ENCODE results near the gene ZDHHC12. TPM values are rescaled to one million over a fixed set of nuclear protein-coding genes. Genes with fewer than 3 reads are reported as not detected.
"Not testable (repeated sequence)": the region's sequence is repeated elsewhere in the genome, so short reads cannot be mapped to it uniquely, and the experiment has no call there.

ZDHHC12 gene
- total and polyA plus RNA-seq, 12 donors: 1.6 to 97.4 (median 29.0) TPM

DNA sequence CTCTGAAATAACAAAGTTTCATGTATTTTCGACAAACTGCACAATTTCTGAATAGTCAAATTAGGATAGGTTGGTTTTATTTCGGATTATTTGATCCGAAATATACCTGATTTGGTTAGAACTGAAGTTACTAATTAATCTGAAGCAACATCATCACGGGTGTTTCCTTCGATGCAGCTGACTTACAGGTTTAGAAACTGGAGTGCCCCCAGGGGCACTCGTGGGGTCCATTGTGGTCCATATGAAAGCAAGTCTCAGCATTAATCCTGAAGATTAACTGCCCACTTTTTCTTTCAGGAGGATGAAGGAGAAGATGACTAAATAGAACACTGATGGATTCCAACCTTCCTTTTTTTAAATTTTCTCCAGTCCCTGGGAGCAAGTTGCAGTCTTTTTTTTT, 29.6 kb downstream of the ZDHHC12 start:
- Histone ChIP-seq H3K27ac (no peak overlapping the region), H3K27me3 (no peaks in the 10 kb centered on the region), H3K4me3 (no peak overlapping the region), H3K36me3 (replicated peaks in 1 of 2) (peaks cover 0 to 50% of the 10 kb centered on the region in 2 donors), H3K9me3 (replicated peaks in 1 of 3) (no peaks in the 10 kb centered on the region), H3K4me1 (replicated peaks in 1 of 2) (peaks cover 11 to 17% of the 10 kb centered on the region in 2 donors)
- DNase-seq: no peak
- 81 to 87% (median 83%) methylated on average over 6 of the region's 6 CpGs for WGBS, 4 donors
- intact Hi-C loops (cut with DNase I): no loop called here
- TF ChIP-seq, protein P1, sequence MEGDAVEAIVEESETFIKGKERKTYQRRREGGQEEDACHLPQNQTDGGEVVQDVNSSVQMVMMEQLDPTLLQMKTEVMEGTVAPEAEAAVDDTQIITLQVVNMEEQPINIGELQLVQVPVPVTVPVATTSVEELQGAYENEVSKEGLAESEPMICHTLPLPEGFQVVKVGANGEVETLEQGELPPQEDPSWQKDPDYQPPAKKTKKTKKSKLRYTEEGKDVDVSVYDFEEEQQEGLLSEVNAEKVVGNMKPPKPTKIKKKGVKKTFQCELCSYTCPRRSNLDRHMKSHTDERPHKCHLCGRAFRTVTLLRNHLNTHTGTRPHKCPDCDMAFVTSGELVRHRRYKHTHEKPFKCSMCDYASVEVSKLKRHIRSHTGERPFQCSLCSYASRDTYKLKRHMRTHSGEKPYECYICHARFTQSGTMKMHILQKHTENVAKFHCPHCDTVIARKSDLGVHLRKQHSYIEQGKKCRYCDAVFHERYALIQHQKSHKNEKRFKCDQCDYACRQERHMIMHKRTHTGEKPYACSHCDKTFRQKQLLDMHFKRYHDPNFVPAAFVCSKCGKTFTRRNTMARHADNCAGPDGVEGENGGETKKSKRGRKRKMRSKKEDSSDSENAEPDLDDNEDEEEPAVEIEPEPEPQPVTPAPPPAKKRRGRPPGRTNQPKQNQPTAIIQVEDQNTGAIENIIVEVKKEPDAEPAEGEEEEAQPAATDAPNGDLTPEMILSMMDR (IDR thresholded peaks at IDR 0.05): no peak
- no peak for TF ChIP-seq POLR2A (IDR thresholded peaks at IDR 0.05)

DNA sequence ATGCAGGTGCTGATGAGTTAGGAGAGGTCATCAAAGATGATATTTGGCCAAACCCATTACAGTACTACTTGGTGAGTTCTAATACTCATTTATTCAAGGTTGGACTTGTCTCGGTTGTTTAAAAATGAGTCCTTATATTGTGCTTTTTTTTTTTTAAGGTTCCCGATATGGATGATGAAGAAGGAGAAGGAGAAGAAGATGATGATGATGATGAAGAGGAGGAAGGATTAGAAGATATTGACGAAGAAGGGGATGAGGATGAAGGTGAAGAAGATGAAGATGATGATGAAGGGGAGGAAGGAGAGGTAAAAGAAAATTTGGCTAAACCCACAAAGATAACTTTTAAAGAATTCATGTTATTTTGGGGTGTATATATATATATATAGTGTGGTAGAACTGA, 30.2 kb downstream of the ZDHHC12 start:
- DNase-seq; intact Hi-C loops (cut with DNase I); H3K4me3 ChIP-seq; H3K27me3 ChIP-seq; H3K27ac ChIP-seq; H3K9me3 ChIP-seq (replicated peaks in 1 of 3): not testable (repeated sequence)
- Histone ChIP-seq H3K36me3 (replicated peaks in 1 of 2) (peaks cover 0 to 50% of the 10 kb centered on the region in 2 donors), H3K4me1 (replicated peaks in 1 of 2) (peaks cover 11 to 17% of the 10 kb centered on the region in 2 donors)
- 79 to 84% (median 83%) methylated on average over 3 of the region's 3 CpGs for WGBS, 4 donors

DNA sequence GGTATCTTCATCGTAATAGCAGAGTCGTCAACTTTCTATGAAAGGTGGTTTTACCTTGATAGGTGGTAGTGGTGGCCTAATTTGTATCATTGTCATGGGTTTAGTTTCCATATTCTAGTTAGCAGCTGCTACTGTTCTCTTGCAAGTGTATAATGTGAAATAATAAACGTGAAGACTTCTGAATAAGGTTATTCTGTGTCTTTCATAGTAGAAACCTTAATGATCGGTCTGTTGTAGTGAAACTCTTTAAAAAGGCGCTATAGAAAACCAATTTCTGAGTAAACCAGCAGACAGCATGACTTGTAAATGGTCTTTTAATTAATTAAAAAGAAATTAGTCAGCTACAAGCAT, 33.3 kb downstream of the ZDHHC12 start:
- intact Hi-C loops (cut with DNase I): no loop called here
- no peak for DNase-seq
- WGBS, 4 donors: 10 to 14% (median 14%) methylated on average over 5 of the region's 5 CpGs
- Histone ChIP-seq H3K36me3 (replicated peaks in 1 of 2) (peaks cover 0 to 37% of the 10 kb centered on the region in 2 donors), H3K27me3 (no peaks in the 10 kb centered on the region), H3K9me3 (replicated peaks in 1 of 3) (no peaks in the 10 kb centered on the region), H3K4me3 (peak overlapping the region in 3 of 4 donors; percentile 26 to 99 (median 31)), H3K27ac (peak overlapping the region in 3 of 5 donors; percentile 20 to 100 (median 63)), H3K4me1 (replicated peaks in 1 of 2) (peaks cover 16 to 26% of the 10 kb centered on the region in 2 donors)
- TF ChIP-seq, protein P1 (IDR thresholded peaks at IDR 0.05): no peak
- no peak for TF ChIP-seq POLR2A (IDR thresholded peaks at IDR 0.05)

DNA sequence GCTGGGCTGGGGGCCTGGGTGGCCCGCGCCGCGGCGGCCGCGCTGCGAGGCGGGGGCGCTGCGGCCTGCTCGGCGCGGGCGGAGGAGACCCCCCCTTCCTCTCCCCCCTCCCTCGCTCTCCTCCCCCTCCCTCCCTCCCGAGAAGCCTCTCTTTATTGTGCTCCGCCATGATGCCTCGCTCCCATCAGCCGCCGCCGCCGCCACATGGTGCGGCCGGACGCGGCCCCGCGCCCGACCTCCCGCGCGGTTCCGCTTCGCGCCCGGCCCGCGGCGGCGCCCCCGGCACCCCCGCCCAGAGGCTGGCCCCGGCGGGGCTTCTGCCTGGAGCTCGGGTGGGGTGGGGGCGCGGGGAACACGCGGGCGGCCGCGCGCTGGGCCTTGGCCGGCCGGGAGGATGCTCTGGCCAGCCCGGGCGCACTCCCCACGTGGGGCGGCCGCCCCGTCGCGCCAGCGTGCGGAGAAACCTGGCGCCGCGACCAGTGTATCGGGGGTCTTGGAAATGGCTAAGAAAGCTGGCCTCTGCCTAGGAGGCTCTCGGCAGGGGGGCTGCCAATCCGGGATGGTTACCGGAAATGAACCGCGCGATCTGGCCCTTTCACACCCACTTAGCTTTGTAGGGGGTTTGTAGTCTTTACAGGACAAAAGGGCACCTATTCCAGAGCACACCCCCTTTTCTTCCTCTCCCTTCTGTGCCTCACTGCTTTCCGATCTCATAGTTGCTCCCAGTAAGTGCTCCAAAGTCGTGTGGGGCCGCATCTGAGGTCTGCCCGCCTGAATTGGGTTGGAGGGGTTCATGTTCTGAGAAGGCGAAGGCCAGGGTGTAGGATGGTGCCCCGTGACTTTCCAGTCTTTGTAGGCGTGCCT, 33.9 kb downstream of the ZDHHC12 start:
- peak overlapping the region in 3 of 4 donors; percentile 26 to 99 (median 31) for H3K4me3 ChIP-seq
- no peak for TF ChIP-seq POLR2A (IDR thresholded peaks at IDR 0.05)
- TF ChIP-seq, protein P1 (IDR thresholded peaks at IDR 0.05): no peak
- intact Hi-C loops (cut with DNase I): no loop called here
- WGBS, 4 donors: 0 to 2% (median 1%) methylated on average over 12 to 81 of the region's 83 CpGs
- peak overlapping the region in 3 of 5 donors; percentile 20 to 100 (median 63) for H3K27ac ChIP-seq
- no peaks in the 10 kb centered on the region for H3K9me3 ChIP-seq (replicated peaks in 1 of 3)
- peak in 2 of 7 donors; percentile 50 to 60 for DNase-seq
- no peaks in the 10 kb centered on the region for H3K27me3 ChIP-seq
- peaks cover 0 to 33% of the 10 kb centered on the region in 2 donors for H3K36me3 ChIP-seq (replicated peaks in 1 of 2)
- H3K4me1 ChIP-seq (replicated peaks in 1 of 2): peaks cover 18 to 26% of the 10 kb centered on the region in 2 donors

Data from adrenal gland (tissue), 12 donors.